GM18502 (cell line): ENCODE measurements around the gene OR13J1.

Experiments used
- ATAC-seq: cut with Tn5 transposase; IDR thresholded peaks from one replicate; pipeline ENCODE4 v1.9.1; 2021; ENCODE audit warnings: mild to moderate bottlenecking; ENCODE audit not compliant: unreplicated experiment, poor library complexity

Gene OR13J1

DNA sequence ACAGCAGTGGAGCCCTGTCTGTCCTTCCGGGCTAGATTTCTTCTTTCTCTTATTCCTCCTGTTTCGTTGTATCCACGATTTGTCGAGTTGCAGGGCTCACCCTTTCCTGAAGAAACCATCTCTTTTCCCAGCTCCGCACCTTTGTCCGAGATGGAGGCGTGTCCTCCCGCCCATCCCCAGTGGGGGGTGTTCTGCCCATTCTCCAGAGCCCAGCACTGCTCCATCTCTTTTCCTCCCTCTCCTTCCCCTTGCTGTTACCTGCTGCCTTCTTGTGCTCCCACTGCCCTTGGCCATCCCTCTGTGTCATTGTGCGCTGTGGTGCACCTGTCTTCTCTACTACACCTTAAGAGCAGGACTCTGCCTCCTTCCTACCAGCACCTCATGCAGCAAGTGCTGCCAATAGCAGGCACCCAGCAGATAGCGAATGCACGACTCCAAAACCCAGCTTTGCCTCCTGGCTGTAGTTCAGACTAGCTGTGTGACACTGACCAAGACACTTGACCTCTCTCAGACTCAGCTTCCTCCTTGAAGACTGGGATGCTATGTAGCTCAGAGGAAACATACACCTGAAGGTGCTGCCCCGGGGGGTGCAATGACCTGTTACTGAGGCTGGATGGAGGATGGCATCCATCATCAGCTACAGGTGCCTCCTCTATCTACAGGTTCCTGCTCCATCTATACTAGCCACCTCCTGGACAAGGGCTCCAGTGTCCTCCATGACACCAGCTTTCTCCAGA is 8.9 kb downstream of the OR13J1 start:
- ATAC-seq, result no peak

DNA sequence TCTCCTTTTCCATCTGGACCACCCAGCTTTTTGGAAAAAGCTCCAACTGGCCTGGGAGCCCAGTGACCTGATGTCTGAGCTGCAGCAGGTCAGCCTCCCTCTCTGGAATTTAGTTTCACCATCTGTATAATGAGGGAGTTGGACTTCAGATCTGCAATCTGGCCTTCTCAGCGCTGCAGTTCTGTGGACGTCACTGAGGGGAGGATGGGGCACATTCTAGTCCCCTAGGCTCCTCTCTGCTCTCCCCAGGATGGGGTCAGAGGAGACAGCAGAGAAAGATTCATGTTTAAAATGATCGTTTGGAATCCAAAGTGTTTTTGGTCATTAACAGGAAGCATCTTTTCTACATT is 10.2 kb downstream of the OR13J1 start:
- no peak for ATAC-seq

DNA sequence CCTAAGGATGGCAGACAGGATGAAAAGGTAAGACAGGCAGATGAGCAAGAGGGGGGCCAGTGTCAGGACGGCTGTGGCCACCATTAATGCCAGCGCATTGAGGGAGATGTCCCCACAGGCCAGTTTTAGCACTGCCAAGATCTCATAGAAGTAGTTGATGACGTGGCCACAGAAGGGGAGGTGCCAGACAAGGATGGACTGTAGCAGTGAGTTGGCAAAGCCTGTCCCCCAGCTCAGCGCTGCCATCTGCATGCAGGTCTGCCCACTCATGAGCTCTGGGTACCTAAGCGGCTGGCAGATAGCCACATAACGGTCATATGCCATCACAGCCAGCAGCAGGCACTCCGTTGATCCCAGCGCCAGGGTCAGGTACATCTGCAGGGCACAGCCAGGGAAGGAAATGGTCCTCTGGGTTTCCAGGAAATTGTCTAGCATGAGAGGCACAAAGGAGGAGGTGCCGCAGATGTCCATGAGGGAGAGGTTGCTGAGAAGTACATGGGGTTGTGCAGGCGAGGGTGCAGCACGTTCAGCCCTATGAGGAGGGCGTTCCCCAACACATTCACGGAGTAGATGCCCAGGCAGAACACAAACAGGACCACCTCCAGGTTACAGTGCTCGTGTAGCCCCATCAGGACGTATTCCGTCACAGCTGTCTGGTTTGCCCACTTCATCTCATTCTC is 10.8 kb downstream of the OR13J1 start:
- no peak for ATAC-seq

DNA sequence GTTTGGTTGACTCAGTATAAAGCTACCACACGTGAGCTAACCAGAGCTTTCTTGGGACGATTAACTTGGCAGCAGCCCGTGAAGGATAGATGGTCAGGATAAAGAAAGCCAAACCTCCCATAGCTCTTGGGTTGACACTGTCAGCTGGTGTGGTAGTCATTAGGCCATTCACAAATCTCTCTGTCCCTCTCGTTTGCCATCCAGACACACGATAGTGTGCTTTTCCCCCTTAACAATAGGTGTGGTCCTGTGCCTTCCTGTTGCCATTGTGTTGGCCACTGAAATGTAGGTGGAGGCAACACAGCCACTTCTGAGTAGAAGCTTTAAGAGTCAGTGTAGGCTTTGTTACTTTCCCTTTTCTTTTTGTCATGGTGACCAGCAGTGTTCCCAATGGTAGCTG is 11.7 kb downstream of the OR13J1 start:
- ATAC-seq, result no peak

DNA sequence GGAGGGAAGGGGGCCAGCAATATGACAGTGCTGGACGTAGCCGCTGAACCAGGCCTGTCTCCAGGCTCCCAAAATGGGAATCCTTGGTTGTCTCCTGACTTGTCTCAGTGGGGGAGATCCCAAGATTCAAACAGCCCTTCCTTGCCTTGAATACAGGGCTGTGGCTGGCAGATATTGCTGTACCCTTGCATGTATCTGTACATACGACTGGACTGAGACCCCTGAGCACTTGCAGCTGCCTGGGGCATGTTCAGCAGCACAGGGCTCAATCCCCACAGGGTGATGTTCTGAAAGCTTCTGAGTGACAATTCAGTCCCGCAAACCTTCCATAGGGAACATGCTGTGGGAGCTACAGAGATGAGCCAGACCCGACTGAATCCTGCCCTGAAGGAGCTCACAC is 13.3 kb downstream of the OR13J1 start:
- no peak for ATAC-seq

DNA sequence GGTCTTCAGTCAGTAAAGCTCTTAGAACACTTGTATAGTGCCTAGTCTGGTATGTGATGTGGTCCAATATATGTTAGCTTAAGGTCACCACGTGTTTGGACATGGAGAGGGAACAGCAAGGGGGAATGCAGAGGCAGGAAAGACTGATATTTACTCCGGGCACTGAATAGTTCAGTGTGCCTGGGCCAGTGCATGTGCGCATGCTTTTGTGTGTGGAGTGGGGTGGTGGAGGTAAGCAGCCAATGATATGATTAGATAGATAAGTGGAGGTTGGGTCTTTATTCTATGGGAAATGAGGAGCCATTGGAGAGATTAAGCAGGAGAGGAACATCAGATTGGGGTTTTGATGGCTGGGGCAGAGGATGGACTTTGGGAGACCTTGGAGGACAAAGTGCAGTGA is 14.0 kb downstream of the OR13J1 start:
- no peak for ATAC-seq

DNA sequence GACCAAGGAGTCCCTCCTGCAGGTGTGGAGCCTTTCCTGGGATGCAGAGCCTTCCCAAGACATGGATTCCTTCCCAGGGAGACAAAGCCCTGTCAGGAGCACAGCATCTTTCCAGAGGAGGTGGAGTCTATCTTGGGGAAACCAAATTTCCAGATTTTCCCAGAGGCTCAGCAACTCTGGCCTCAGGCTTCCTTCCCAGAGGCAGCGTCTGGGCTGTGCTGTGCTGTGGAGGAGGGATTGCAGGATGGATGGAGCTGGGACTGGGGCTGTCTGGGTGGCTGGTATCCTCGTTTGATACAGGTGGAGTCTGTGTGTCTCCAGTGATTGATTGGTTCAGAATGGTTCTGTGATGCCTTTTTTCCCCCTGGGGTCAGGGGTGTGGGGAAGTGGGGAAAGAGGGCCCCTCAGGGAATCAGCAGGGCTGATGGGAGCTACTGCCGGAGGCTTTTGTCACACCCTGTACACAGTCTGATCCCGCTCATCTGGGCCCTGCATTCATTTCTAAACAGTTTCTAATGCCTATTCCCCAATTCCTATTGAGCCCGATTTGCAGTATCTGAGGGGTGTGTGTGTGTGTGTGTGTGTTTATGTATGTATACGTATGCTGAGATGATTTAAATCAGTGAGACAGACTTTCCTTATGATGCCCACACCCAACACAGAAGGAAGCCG is 16.0 kb downstream of the OR13J1 start:
- no peak for ATAC-seq

DNA sequence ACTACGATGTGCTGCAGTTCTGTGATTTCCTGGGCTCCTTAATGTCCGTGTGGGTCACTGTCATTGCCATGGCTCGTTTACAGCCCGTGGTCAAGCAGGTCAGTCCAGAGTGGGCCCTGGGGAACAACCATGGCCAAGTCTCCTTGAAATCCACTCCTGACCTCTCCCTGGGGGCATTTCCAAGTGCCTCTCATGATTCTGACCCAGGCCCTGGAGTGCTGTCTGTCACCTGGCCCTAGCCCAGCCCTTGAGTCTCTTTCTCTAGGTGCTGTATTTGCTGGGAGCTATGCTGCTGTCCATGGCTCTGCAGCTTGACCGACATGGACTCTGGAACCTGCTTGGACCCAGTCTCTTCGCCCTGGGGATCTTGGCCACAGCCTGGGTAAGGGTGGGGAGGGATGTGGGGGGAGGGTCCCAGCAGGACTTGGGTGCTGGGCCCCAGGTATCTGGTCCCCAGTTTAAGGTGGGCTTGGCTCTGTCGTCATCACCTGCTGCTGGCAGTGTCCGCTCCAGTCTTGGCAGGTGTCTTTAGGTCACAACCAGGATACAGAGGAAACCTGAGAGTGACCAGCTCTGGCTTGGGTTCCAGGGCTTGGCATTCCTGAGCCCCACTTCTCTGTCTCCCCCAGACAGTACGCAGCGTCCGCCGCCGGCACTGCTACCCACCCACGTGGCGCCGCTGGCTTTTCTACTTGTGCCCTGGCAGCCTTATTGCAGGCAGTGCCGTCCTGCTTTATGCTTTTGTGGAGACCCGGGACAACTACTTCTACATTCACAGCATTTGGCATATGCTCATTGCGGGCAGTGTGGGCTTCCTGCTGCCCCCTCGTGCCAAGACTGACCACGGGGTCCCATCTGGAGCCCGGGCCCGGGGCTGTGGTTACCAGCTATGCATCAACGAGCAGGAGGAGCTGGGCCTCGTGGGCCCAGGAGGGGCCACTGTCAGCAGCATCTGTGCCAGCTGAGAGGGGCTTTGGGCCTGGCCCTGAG is 17.0 kb downstream of the OR13J1 start:
- ATAC-seq, result no peak

DNA sequence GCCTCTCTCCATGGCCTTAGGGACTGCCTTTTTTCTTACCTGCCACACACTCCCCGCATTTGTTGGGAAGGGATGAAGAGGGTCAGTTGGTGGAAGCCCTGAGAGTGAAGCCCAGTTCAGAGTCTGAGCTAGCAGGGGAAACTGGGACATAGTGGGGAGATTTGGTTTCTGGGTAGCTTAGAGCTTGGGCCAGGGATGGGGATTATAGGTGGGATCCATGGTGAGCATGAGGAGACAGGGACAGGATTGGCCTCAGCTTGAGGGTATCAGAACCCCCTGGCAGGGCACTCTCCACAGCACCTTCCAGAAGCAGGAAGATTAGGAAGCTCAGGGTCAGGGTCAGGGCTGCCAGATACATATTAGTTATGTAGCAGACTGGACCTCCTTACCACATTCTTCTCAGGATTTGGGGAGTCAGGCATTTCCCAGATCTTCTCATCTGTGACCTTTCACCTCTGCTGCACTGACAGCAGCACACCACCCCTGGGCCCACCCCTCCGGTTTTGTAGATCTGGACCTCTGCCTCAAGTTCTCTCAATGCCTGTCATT is 17.9 kb downstream of the OR13J1 start:
- no peak for ATAC-seq

DNA sequence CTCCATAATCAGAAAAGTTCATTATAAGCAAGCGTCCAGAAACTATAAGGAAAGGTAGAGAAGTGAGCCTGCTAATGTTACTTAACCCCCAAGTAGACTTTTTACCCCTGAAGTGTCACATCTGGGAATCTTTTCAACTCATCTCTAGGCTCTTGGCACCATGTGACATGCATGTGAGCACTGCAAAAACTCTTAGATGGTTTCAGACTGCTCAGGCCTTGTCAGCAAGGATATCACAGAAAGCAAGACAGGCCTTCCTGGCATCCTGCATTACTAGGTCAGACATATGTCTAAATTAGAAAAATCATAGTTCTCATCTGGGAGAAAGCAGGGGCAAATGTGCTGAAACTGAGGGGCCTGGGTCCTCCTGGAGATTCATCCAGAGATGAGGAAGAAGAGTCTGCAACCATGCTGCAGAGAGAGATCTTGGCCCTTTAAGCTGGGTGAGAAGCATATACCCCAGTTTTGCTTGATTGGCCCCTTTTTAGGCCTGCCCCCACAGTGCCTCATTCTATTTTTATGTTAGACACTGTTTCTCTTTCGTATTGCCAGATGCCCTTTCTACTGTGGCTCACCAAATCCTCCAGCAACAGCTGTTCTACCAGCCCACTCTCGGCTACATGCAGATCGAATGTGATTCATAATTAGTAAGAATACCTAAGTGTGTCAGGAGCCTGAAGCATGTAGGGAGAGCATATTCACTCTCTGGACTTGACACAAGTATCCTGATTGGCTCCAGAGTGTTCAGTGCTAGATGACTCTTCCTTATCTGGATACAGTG is 22.2 kb downstream of the OR13J1 start:
- ATAC-seq, result peak; percentile 94

DNA sequence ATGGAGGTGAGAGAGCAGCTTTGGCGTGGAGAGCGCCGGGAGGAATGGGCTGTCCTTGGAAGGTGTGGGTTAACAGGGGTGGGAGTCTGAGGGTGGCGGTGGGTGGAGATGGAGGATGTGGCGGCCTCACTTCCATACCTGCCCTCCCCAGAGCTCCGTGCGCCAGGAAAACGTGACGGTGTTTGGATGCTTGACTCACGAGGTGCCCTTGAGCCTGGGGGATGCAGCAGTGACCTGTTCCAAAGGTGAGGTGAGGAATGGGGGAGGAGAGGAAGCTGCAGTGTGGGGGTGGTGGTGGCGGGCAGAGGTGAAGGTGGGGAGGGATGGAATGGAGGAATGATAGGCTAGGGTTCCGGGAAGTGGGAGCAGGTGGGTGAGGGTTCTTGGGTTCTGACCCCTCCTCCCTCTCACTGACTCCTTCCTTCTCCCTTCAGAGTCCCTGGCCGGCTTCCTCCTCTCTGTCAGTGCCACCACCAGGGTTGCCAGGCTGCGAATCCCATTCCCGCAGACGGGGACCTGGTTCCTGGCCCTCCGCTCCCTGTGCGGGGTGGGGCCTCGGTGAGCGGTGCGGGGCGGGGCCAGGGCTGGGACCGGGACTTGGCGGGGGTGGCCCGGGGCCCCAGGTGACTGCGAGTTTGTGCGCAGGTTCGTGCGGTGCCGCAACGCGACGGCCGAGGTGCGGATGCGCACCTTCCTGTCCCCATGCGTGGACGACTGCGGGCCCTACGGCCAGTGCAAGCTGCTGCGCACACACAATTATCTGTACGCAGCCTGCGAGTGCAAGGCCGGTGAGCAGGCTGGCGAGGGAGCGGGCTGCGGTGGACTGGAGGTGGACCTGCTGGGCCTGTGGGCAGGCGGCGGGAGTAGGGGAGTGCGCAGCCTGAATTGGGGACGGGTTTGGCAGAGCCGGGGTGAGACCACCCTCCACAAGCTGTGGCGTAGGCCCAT is 24.1 kb downstream of the OR13J1 start:
- no peak for ATAC-seq

DNA sequence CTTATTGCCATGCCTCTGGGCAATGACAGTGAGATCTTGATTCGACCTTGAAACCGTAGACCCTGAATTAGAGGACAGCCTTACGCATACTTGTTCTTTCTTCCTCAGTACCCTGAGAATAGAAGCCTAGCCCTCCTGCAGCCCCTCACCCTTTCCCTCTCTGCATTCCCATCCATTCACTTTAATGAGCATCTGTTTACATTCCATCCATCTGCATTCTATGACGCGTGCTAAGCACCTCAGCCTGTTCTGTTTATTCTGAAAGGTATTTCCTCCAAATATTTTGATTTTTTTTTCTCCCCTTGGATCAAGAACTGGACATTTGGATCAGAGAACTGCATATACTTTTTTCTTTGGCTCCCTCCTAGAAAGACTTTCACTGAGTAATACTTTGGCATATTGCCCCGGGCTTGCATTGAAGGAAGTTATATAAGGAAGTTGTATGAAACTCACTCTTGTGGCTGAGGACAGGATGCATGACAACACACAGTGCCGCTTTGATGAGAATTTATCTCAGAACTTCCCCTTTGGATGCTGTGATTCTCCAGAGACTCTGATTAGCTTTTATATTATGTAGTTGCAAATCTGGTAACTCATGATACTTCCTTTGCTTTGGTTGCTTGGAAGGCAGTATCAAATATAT is 25.5 kb downstream of the OR13J1 start:
- no peak for ATAC-seq

DNA sequence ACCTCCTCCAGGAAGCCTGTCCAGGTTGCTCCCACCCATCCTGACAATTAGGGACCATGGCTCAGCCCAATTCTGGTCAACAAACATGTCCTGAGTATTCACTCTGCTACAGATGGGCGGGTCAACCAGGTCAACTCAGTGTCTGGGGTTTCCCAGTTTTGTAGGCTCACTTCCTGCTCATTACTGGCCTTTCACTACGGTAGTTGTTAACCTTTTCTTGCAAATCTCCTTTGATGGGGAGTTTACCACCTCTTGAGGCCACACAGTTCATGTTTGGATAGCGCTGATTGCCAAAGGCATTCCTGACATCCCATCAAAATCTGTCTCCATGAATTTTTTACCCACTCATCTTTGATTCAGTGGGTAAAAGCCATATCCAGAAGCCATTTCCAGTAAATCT is 27.4 kb downstream of the OR13J1 start:
- no peak for ATAC-seq

DNA sequence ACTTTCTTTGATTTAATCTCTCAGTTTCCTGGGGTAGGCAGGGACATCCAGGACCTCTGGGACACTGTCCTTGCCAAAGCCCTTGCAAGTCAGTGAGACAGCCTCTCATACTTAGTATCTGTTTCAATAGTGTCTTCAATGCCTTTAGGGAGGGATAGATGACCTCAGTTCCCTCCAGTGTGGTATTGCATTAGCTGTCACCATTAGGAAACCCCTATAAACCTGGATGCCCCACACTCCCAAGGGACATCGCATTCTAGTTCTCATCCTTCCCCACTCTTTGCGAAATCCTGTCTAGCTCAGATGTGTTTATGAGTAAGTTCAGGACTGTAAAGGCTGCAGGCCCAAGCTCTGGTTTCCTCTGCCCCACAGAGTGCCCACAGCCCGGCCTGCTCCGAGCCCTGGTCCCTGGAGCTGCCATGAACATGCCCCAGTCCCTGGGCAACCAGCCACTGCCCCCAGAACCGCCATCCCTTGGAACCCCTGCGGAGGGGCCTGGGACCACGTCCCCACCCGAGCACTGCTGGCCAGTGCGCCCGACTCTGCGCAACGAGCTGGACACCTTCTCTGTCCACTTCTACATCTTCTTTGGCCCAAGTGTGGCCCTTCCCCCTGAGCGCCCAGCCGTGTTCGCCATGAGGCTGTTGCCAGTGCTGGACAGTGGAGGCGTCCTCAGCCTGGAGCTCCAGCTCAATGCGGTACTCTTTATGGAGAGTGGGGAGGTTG is 28.0 kb downstream of the OR13J1 start:
- ATAC-seq, result no peak

DNA sequence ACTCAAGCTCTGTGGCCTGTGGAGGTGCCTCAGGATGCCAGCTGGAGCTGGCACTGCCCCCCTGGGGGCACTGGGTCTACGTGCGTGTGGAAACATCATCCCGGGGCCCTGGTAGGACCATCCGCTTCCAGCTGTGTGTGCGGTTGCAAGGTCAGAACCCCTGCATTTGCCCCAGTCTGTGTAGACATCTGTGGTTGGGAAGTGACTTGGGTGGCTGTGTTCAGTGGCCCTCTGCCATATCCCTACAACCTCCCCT is 28.6 kb downstream of the OR13J1 start:
- no peak for ATAC-seq

DNA sequence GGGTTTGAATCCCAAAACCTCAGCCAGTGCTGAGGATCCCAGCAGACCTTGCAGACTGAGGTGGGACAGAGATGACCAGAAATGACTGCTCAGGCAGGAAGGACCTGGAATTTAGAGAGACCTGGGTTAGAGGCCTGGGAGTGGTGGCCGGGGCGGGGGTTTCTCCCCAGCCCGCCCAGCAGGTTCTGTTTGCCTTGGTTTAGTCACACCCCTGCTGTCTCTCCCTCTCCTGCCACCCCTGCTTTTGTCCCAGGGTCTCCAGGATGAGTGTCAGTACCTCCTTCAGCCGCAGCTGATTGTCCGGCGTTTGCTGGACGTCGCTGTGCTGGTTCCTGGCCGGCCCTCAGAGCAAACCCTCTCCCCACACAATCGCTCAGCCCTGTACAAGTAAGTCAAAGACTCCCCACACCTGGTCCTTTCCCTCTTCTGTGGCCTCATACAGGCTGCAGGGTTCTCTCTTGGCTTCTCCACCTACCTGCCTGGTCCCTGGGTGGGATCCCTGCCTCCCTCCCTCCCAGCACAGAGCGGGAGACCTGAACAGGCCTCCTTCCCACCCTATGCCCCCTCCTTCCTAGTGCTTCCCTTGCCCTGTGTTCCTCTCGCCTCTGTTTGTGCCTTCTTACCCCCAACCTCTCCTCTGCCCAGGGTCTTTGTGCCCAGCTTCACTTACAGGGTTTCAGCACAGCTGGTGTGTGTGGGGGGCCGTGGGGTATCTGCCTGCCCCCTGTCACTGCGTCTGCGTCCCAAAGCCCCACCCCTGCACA is 29.1 kb downstream of the OR13J1 start:
- no peak for ATAC-seq

DNA sequence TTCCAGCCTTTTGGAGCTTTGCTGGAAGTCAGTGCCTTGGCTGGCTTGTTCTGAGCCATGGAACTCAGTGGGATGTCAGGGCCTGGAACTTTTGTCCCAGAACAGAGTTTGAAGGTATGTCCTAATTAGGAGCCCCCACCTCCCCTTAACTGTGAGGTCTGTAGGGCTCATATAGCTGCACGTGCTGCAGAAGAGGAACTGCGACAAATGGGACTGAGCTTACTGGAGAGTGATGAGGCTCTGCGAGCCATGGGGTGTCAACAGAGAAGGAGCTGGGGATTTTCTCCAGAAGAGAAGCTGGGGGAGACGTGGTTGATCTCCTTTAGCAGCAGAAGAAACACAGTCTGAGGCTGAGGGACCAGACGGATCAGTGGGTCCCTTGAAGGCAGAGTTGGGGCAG is 30.3 kb downstream of the OR13J1 start:
- no peak for ATAC-seq
